GM21619 (cell line): ENCODE measurements around the gene COL28A1.
"Not testable (repeated sequence)": the region's sequence is repeated elsewhere in the genome, so short reads cannot be mapped to it uniquely, and the experiment has no call there.

Source experiments
- ATAC-seq: cut with Tn5 transposase; IDR thresholded peaks from one replicate; pipeline ENCODE4 v1.9.1; 2021; ENCODE audit not compliant: unreplicated experiment

COL28A1 gene

DNA sequence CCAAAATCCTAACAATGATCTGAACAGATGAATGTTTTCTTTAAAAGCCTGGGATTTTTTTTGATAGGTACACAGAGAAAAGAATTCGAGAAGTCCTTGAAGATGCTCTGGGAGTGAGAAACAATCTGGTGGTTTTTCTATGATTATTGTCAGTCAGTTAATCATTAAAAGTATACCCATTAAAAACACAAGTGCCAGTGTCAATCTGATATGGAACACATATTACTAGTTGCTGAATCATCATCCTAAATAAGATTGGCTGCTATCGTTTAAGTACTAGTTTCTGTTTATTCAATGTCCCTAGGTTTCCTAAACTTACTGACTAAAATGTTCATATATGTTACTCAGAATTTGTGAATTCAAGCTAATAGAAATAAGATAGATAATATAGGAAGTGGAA is 16.1 kb downstream of the COL28A1 start:
- no peak for ATAC-seq

DNA sequence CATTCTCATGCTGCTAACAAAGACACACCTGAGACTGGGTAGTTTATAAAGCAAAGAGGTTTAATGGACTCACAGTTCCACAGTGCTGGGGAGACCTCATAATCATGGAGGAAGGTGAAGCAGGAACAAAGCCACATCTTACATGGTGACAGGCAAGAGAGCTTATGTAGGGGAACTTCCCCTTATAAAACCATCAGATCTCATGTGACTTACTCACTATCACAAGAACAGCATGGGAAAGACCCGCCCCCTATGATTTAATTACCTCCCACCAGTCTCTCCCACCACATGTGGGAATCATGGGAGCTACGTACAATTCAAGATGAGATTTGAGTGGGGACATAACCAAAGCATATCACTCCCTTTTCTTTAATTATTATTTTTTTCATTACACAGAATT is 16.6 kb downstream of the COL28A1 start:
- no peak for ATAC-seq

DNA sequence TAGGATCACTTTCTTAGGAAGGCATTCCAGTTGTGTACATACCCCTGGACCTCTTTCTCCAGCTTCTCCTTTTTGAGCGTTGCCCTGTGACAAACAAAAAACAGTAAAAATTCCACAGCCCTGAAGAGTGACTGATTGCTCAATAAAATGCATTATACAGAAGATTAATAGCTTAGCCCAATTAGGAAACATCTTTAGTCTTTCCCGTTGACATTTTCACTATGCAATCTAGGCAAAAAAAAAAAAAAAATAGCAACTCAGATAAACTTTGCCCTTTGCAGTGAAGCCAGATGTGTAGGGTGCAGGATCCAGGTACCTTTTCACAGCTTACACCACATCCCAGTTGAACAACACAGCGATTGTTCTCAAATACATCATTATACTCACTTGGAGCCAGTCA is 17.9 kb downstream of the COL28A1 start:
- no peak for ATAC-seq

DNA sequence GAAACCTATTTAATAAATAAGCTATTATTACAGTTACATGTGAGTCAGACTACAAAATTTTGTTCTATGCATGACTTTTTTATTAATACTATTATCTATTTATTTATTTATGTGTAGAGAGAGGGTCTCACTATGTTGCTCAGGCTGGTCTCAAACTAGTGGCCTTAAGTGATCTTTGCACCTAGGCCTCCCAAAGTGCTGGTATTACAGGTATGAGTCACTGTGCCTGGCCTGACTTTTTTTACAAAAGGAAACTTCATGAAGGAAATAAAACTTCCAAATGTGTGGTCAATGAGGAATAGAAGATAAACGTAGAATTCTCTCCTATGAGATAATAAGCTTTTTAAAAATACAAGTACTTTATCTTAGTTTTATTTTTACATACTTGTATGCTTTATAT is 19.0 kb downstream of the COL28A1 start:
- ATAC-seq = no peak

DNA sequence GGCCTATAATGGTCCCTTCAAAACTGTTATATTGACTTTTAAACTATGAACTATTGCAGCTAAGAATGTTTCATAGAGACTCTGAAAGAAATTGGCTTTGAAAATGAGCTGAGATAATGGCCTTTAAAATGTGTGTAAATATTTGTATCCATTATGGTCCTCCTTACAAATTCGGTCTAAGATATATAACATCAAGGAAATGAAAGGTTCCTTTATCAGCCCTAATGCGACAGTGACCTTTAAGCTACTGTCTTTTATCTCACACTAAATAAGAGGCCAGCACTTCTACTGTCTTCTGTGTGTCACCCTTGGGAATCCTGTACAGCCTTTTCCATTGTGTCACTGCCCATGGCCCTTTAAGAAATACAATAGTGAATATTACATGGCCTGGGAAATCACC is 19.5 kb downstream of the COL28A1 start:
- no peak for ATAC-seq

DNA sequence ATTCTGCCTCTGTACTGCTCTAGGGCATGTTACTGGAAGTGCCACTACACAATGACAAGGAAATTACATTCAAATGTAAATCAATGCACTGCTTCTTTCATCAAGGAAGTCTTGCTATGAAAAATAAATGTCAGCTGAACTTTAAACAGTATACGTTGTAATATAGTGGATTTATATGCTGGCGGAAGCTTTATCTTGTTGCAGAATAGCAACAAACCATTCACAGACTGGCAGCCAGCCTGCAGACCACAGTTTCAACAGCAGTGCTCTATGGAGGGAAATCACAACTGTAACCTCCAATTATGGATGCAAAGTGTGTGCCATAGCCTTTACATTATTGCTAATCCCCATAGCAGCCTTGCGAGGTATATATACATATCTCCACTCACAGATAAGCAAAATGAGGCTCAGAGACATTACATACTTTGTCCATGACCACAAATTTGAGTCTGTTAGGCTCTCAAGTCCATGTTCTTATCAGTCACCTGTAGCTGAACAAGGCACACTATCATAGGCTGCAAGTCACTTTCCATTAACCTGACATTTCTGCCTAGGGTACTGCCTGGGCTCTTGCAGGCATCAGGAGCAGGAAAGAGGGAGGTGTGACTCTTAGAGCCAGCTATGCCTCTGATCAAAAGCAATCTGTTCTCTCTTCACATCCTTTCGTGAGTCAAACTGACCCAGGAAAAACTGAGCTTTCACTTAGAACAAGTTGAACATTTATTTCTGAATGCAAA is 22.6 kb downstream of the COL28A1 start:
- no peak for ATAC-seq

DNA sequence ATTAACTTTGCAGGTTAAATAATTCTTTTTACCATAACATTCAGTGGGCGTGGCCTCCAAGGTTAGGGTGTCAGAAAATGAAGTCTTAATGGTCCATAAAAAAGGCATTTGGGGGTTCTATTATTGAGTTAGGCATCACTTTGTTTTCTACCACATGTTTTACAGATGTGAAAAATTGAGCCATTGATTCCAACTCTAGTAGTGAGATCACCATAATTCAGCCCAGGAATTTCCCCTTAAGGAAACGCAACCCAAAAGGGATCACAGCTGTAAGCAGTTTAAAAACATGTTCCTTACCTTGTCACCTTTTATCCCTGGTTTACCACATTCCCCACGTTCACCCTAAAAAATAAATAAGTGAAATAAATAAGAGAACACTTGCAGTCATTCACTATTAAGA is 24.9 kb downstream of the COL28A1 start:
- no peak for ATAC-seq

DNA sequence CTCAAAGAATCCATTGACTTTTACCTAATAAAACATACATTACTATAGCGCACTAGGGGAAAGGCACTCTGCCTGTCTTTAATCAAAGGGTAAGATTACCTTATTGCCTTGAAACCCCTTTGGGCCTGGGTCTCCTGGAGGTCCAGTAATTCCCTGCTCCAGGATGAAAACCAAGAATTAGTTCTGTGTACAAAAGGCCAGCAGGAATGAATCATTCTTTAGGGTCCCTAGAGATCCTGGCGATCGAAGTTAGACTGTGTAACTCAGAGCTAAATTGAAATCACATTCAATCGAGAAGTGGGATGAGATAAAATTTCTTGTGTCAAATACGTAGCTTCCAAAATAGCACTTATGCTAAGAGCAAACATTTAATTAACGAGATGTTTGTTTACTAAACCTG is 29.8 kb downstream of the COL28A1 start:
- no peak for ATAC-seq

DNA sequence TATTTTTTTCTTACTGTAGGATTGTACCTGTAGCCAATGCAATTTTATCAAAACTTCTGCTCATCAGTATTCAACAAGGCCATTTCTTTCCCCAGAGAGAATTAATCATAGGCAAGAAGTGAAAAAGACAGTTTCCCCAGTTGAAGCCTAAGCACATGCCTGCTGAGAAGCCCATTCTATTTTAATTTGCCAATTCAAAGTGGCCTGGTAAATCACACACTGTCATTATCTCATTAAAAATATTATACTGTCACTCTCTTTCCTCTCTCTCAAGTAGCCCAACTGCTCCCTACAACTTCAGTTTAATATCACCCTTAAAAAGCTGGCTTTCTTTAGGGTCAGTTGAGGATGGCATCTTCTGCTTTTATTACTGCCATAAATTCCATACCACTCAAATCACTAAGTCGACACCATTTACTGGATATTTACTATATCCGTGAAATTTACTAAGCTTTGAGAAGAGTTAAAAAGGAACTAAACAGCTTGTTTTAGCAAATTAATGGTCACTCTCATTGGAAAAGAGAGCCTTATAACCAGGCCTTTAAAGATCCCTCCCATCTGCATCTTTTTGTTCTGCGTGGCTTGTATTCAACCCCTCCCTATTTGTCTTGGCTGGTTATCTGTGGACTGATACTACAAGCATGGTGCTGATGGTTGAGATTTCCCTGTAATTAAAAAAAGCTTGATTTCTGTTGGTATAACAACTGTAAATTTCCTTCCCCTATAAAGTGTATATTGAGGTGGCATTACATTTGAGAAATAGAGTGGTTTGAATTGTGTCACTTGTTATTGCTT is 30.6 kb downstream of the COL28A1 start:
- no peak for ATAC-seq

DNA sequence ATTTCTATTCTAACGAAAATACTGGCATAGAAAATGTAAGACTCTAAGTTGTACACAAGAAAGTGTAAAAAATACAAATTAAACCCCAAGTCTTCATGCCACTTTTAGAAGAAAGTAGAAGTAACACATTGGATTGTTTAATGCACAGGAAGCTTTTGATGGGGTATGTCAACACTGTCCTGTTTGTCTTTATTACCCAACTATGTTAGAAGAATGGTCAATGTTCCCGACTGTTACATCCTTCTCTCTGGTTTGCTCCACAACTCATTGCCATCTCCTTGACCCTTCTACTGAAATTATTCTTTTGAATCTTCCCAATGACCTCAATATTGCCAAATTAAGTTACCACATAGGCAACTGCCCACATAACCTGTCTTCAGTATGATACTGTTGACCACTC is 35.8 kb downstream of the COL28A1 start:
- no peak for ATAC-seq

DNA sequence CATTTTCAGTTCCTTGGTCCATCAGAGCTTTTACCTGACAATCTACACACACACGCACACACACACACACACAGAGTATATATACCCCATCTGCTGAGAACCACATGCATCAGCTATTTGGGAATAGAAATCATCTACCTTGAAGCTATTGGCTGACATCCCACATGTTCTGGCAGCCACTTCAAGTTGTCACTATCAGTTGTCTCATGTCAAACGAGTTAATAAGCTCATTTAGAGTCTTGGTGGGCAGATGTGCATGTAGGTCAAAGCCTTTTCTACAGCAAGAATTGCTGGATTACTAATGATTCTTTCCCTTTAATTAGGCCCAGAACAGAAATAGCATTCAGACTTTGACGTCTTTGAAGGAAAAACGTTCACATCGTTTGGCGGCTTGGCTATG is 36.8 kb downstream of the COL28A1 start:
- ATAC-seq = no peak

DNA sequence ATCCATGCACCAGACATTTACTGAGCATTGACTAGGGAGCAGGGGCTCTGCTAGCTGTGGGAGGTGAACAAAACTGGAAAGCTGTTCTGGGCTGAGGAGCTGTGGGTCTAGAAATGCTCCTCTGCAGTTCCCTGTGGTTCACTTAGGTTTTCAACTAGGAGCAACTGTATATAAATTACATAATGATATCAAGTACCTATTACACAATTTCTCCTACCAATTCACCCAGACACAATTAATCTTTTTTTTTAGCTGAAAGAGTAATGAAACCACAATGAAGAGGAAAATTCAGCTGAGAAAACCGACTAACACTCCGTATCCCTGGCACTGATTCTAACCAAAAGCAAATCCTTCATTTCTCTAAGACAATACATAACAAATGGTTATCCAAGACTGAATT is 39.4 kb downstream of the COL28A1 start:
- ATAC-seq = no peak

DNA sequence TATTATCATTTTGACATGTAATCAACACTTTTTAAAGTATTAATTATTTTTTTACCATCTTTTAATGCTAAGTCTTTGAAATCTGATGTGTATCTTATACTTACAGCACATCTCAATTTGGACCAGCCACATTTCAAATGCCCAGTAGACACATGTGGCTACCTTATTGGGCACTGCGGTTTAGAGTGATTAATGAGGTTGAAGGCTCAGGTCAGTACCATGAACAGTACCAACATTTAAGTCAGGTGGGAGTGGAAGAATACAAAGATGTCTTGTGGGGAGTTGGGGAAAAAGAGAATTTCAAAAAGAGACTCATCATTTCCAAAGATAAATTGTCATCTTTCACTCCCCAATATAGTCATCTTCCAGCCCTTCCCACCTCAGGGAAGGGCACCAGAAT is 40.5 kb downstream of the COL28A1 start:
- ATAC-seq = no peak

DNA sequence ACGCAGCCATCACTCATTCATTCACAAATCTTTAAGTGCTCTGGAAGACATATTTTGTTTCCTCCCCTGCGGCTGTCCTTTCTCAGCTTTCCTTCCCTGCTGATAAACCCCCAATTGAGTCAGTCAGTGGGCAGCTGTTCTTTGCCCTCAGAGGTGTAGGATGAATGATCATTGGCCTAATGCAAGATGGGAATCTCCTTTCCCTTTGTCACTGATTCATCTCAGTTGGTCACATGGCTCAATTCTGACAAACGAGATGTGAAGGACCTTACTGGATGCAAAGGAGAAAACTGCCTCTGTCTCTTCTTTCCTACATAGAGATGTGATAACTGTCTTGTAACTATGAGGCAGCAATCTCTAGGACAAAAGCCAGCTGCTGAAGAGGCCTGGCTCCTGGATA is 44.6 kb downstream of the COL28A1 start:
- no peak for ATAC-seq

DNA sequence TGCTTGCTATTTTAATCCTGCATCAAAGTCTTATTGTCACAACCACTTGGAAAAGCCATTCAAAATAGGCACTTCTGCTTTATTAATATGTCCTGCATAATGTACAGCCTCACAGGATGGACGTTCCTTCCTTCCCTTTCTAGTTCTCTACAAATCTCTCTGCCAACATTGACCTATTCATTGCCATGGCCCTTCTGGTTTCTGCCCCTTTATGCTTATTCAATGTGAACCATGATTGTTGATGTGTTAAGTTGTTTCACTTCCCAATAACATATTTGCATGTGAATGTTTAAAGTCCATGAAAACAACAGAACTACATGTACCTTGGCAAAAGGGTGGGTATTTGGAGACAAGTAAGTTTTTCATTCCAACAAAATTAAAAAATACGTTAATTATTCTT is 45.7 kb downstream of the COL28A1 start:
- ATAC-seq = no peak

DNA sequence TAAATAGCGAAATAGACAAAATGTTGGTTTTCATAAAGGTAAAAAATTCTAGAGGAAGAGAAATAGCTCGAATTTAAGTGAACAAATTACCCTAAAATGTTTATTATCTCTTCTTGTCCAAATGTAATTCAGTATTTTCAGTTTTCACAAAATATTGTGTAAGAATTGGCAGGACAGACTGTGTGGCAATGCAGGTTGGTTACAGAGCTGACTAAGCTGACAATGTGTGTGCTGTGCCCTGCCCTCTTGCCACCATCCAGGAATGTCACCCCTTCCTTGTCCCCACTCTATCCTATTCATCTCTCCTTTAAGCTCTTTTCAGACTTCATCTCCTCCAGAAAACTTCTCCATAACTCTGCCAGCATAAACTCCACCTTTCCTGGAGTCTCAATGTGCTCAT is 46.1 kb downstream of the COL28A1 start:
- no peak for ATAC-seq

DNA sequence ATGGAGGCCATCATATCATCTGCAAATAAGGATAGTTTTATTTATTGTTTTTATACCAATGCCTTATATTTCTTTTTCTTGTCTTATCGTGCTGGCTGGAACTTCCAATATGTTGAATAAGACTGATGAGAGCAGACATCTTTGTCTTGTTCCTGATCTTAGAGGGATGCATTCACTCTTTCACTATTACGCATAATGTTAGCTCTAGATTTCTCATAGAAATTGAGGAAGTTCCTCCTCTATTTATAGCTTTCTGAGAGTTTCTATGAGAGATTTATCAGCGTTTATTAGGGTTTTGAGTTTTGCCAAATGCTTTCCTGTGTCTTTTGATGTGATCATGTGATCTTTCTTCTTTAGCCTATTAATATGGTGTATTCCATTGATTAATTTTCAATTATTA is 49.3 kb downstream of the COL28A1 start:
- no peak for ATAC-seq

DNA sequence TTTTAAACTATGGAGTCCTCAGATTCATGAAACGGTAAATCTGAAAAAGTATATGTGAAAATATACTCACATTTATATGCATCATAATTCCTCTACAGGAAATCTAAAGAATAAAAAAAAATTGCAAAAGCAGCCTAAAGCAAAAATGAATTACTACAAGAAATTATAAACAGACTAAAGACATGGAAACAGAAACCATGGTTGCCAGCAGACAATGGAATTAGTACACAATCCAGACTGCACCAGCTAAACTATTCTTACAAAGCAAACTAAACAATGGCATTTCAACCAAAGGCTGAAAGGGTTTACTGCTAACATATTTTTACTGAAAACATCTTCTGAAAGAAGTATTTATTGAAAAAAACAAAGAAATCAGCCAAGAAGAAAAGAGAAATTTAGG is 51.6 kb downstream of the COL28A1 start:
- no peak for ATAC-seq

DNA sequence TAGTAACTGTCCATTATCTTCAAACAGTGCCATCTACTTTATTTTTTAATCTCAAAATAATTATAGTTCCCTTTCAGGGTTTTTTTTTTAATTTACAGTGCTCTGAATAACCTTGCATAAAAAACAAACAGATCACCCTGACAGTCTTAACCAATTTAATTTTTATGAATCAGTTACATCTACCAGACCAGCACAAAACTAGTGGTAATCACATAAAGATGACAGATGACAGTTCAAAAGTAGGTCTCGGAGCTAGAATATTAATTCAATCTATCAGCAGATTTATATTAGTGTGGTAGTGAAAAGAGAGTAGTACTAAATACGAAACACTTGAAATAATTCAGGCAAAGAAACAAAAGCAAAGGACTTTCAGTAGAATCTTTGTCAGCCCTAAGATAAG is 53.9 kb downstream of the COL28A1 start:
- ATAC-seq = no peak

DNA sequence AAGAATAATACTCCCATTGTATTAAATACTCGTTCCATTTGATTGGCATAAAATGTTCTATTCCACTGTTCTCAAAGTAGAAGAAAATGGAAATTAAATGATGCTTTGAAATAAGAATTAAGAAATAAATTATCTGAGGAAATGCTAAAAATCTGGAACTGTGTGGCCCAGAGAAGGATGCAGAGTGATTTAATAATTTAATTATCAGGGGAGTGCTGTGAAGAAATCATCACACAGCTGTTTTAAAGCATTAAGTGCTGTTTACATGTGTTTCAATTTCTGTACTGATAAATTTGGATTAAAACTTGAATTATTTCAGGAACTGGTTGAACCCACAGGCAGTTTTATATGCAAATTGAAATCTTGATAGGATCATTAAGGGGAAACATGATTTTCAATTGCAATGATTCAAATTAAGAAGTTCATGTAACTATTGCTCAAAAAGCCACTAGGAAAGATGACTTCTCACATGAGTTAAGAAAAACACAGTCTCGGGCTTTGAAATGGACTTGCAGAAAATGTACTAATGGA is 56.3 kb downstream of the COL28A1 start:
- no peak for ATAC-seq

DNA sequence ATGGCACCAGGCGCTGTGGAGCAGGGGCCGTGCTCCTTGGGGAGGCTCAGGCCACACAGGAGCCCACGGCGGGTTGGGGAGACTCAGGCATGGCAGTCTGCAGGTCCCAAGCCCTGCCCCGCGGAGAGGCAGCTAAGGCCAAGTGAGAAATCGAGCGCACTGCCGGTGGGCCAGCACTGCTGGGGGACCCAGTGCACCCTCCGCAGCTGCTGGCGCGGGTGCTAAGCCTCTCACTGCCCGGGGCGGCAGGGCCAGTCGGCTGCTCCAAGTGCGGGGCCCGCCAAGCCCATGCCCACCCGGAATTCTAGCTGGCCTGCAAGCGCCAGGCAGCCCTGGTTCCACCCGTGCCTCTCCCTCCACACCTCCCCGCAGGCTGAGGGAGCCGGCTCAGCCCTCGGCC is 57.1 kb downstream of the COL28A1 start:
- no peak for ATAC-seq

DNA sequence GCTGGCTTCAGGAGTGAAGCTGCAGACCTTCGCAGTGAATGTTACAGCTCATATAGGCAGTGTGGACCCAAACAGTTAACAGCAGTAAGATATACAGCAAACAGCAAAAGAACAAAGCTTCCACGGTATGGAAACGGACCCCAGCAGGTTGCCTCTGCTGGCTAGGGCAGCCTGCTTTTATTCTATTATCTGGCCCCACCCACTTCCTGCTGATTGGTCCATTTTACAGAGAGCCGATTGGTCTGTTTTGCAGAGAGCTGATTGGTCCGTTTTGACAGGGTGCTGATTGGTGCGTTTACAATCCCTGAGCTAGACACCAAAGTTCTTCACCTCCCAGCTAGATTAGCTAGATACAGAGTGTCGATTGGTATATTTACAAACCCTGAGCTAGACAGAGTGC is 58.0 kb downstream of the COL28A1 start:
- ATAC-seq = not testable (repeated sequence)
